GM12873 (cell line): ENCODE data around the gene KISS1R.

Experiments
- CTCF ChIP-seq: IDR thresholded peaks from 2 replicates; pipeline ENCODE4 v1.5.1; 2012; ENCODE audit warnings: low read depth, mild to moderate bottlenecking, moderate library complexity, low read length, control low read depth; ENCODE audit not compliant: insufficient read depth; ENCODE audit errors: missing control alignments

The KISS1R gene

GRCh38 chr19:954672-955494 lies 37.8 kb downstream of the KISS1R start:
- no peak for TF ChIP-seq CTCF

GRCh38 chr19:955803-956765 lies 39.0 kb downstream of the KISS1R start:
- no peak for TF ChIP-seq CTCF

- no peak for TF ChIP-seq CTCF
These were observed 39.8 kb downstream of the KISS1R start for GRCh38 chr19:956766-957440.

GRCh38 chr19:958967-959855 lies 42.1 kb downstream of the KISS1R start:
- TF ChIP-seq CTCF, result no peak

GRCh38 chr19:960020-960419 lies 42.9 kb downstream of the KISS1R start:
- no peak for TF ChIP-seq CTCF

- no peak for TF ChIP-seq CTCF
These were observed 43.4 kb downstream of the KISS1R start for GRCh38 chr19:960601-960938.
